Effector memory CD4-positive, alpha-beta T cell (primary cell): ENCODE results near the gene ISM1.
A peak's percentile ranks its signal among the peaks of the same experiment; 100 is the strongest.

Experiments
- DNase-seq, 3 donors: peaks; one replicate each; pipeline ENCODE4 v3.0.0-alpha.2; 2020
- H3K27ac ChIP-seq: 2 replicates; pipeline ENCODE4 v1.7.0; 2013; ENCODE audit warnings: mild to moderate bottlenecking, low read length, moderate library complexity; ENCODE audit not compliant: insufficient read depth, poor library complexity, severe bottlenecking
- H3K27me3 ChIP-seq: replicated peaks from 2 replicates; pipeline ENCODE4 v1.7.0; 2013; ENCODE audit warnings: mild to moderate bottlenecking, low read length; ENCODE audit not compliant: insufficient read depth, control insufficient read depth, poor library complexity, severe bottlenecking
- H3K36me3 ChIP-seq: 2 replicates; pipeline ENCODE4 v1.7.0; 2013; ENCODE audit warnings: mild to moderate bottlenecking, low read length, moderate library complexity; ENCODE audit not compliant: control insufficient read depth, insufficient read depth
- H3K4me1 ChIP-seq: 2 replicates; pipeline ENCODE4 v1.7.0; 2013; ENCODE audit warnings: low read length, mild to moderate bottlenecking; ENCODE audit not compliant: control insufficient read depth, insufficient read depth, poor library complexity, severe bottlenecking
- H3K4me3 ChIP-seq: 2 replicates; pipeline ENCODE4 v1.7.0; 2013; ENCODE audit warnings: low read length, low read depth, mild to moderate bottlenecking; ENCODE audit not compliant: insufficient read depth, poor library complexity, severe bottlenecking
- H3K9me3 ChIP-seq: 2 replicates; pipeline ENCODE4 v1.7.0; 2013; ENCODE audit warnings: mild to moderate bottlenecking, low read length, moderate library complexity; ENCODE audit not compliant: control insufficient read depth

ISM1 gene

GRCh38 chr20:13202565-13202964 lies 18.5 kb upstream of the ISM1 start:
- no peaks in the 10 kb centered on the region for H3K4me1 ChIP-seq
- H3K27me3 ChIP-seq = no peaks in the 10 kb centered on the region
- no peak overlapping the region for H3K27ac ChIP-seq
- H3K4me3 ChIP-seq = no peak overlapping the region
- H3K36me3 ChIP-seq = no peaks in the 10 kb centered on the region
- no peaks in the 10 kb centered on the region for H3K9me3 ChIP-seq
- DNase-seq = no peak

GRCh38 chr20:13205425-13205824 lies 15.6 kb upstream of the ISM1 start:
- Histone ChIP-seq H3K9me3 (no peaks in the 10 kb centered on the region), H3K36me3 (no peaks in the 10 kb centered on the region), H3K4me3 (no peak overlapping the region), H3K4me1 (no peaks in the 10 kb centered on the region), H3K27ac (no peak overlapping the region), H3K27me3 (no peaks in the 10 kb centered on the region)
- no peak for DNase-seq

DNA sequence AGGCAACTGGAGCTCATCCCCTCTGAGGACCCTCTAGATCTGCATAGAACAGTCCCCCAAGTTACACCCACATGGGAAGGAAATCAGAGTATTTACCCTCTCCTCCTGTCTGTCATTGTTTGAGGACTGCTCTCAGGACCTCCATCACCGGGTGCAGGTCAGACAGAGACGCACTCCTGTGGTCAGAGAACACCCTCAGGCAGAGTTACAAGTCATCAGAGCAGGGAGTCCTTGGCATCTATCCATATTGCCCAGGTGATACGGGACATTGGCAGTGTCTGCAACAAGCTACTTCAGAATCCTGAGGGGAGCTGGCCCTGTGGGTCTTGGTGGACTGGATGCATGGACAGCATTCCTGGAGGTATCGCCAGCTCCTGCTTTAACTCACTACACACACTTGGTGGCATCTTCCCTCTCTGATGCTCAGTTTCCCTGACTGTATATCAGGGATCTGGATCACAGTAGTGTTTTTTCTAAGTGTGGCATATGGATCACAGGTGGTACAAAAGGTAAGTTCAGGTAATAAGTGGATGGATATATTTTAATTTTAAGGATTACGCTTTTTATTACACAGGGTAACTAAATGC lies 15.1 kb upstream of the ISM1 start:
- H3K27ac ChIP-seq = no peak overlapping the region
- H3K4me3 ChIP-seq = no peak overlapping the region
- no peaks in the 10 kb centered on the region for H3K36me3 ChIP-seq
- no peaks in the 10 kb centered on the region for H3K9me3 ChIP-seq
- no peaks in the 10 kb centered on the region for H3K4me1 ChIP-seq
- H3K27me3 ChIP-seq = no peaks in the 10 kb centered on the region
- DNase-seq = no peak

GRCh38 chr20:13207016-13207415 lies 14.1 kb upstream of the ISM1 start:
- no peak overlapping the region for H3K27ac ChIP-seq
- no peak for DNase-seq
- no peaks in the 10 kb centered on the region for H3K9me3 ChIP-seq
- no peaks in the 10 kb centered on the region for H3K27me3 ChIP-seq
- no peaks in the 10 kb centered on the region for H3K4me1 ChIP-seq
- H3K4me3 ChIP-seq = no peak overlapping the region
- no peaks in the 10 kb centered on the region for H3K36me3 ChIP-seq

GRCh38 chr20:13211956-13212618 lies 9.0 kb upstream of the ISM1 start:
- Histone ChIP-seq H3K4me3 (no peak overlapping the region), H3K4me1 (no peaks in the 10 kb centered on the region), H3K36me3 (no peaks in the 10 kb centered on the region), H3K9me3 (no peaks in the 10 kb centered on the region), H3K27ac (no peak overlapping the region), H3K27me3 (no peaks in the 10 kb centered on the region)
- no peak for DNase-seq

DNA sequence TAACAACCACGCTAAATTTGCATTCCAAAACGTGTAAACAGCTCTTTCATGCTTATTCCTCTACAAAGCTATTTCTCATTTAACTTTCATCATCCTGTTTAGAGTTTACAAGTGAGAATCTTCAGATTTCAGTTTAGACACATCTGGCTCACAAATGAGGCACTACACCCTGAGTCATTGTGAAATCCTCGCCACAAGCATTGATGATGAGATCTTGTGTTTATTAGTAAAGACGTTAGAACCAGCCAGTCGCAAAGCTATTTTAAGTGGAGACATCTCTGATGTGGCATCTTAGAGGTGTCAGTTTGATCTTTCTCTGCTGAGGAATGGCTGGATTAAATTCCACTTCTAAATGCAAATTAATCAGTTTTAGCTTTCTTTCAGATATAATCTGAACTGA lies 8.3 kb upstream of the ISM1 start:
- H3K27me3 ChIP-seq = no peaks in the 10 kb centered on the region
- no peak overlapping the region for H3K4me3 ChIP-seq
- H3K9me3 ChIP-seq = no peaks in the 10 kb centered on the region
- no peak for DNase-seq
- H3K27ac ChIP-seq = no peak overlapping the region
- no peaks in the 10 kb centered on the region for H3K4me1 ChIP-seq
- H3K36me3 ChIP-seq = no peaks in the 10 kb centered on the region

DNA sequence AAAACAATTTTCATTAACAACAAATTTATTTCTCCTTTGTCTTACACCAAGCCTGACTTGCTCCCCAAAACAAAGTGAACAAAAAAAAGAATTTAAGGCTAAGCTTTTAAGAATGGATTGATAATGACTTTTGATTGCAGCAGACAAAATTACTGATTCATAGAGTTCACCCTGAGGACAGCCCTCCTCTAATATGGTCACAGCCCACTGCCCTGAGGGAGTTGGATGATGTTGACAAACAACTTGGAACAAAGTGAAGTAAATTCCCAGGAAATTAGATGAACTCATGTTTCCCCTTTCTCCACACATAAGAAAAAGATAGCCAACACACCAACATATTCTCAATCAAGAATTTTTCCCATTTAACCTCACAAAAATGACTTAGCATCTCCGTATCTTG lies 7.7 kb upstream of the ISM1 start:
- no peaks in the 10 kb centered on the region for H3K27me3 ChIP-seq
- H3K4me1 ChIP-seq = no peaks in the 10 kb centered on the region

DNA sequence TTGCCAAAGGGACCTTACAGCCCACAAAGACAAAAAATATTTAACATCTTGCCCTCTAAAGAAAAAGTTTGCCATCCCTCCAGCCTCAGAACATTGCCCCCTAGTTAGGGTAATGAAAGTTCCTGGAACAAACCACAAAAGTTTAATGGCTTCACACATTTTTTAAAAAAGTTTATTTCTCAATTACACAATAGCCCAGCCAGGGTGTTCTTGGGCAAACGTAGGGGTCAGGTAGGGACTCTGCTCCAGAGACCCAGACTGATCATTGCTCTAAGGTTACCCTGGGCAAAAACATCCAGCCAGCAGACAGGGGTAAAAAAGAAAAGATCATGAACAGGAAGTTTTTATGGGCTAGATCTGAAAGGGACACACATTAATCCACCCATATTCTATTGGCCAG lies 4.5 kb upstream of the ISM1 start:
- H3K27ac ChIP-seq = no peak overlapping the region
- DNase-seq = no peak
- no peaks in the 10 kb centered on the region for H3K9me3 ChIP-seq
- no peaks in the 10 kb centered on the region for H3K36me3 ChIP-seq
- H3K4me3 ChIP-seq = no peak overlapping the region
- peaks cover 4% of the 10 kb centered on the region for H3K27me3 ChIP-seq
- H3K4me1 ChIP-seq = no peaks in the 10 kb centered on the region

More for the DNA sequence above, 7.7 kb upstream of the ISM1 start:
- Histone ChIP-seq H3K36me3 (no peaks in the 10 kb centered on the region), H3K4me3 (no peak overlapping the region), H3K9me3 (no peaks in the 10 kb centered on the region), H3K27ac (no peak overlapping the region)
- DNase-seq = no peak

DNA sequence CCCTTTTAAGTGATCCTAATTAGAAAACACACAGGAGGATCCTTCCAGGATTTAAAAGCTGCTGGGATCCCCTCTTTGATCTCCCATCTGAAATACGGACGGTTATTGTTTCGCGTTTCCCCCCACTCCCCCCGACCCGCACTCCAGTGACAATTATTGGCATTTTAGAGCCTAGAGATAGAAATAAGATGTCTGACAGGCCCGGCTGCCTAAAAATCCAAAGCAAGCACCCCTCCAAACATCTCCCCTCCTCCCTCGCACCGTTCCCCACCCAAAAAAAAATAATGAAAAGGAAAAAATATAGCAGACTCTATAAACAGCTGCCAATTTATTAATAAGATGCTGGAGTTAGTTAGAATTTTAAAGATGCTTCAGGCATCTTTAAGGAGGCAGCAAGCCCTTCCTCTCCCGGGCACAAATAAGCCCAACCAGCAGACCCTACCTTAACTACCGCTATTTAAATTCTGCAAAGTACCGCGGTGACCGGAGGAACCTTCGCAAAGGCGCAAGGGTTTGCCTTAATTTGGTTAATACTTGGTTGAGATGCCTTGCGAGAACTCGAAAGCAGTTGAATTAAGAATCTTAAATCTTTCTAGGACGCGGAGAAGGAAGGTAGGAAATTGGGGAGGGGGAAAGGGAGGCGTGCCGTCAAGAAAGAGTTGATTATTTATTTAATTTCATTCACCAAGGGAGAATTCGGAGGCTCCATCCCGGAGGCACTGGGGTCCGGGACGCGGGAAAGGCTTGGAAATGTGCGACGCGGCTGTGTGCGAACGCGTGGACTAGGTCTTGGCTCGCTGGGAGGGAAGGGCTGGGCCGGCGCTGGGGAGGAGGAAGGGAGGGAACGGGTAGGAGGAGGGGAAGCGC lies 1.5 kb upstream of the ISM1 start:
- peak overlapping the region; percentile 71 for H3K4me3 ChIP-seq

More for the DNA sequence above, 1.5 kb upstream of the ISM1 start:
- DNase-seq = no peak
- peaks cover 9% of the 10 kb centered on the region for H3K4me1 ChIP-seq
- no peaks in the 10 kb centered on the region for H3K36me3 ChIP-seq
- H3K27me3 ChIP-seq = peaks cover 4% of the 10 kb centered on the region
- H3K27ac ChIP-seq = no peak overlapping the region
- no peaks in the 10 kb centered on the region for H3K9me3 ChIP-seq
